HepG2 (cell line): ENCODE measurements around the gene ST6GALNAC3.

Source experiments
- PCBP2 ChIP-seq: fragments of 200-400 bp; formaldehyde crosslinking; optimal IDR thresholded peaks from 2 replicates; pipeline ENCODE3; 2018; ENCODE audit warnings: low read length, low read depth; ENCODE audit not compliant: poor library complexity, severe bottlenecking
- RFX5 ChIP-seq: IDR thresholded peaks from 2 replicates; pipeline ENCODE4 v1.6.1; 2011; ENCODE audit warnings: low read depth, low read length, improper control_type of control experiment
- SATB2 ChIP-seq: sonication (generic); formaldehyde crosslinking; IDR thresholded peaks from 2 replicates; pipeline ENCODE4 v1.5.0; 2020; ENCODE audit warnings: missing genetic modification reagents
- ZNF598 ChIP-seq: sonication (generic); formaldehyde crosslinking; IDR thresholded peaks from 2 replicates; pipeline ENCODE4 v1.5.1; 2020; ENCODE audit warnings: mild to moderate bottlenecking, missing genetic modification reagents, borderline replicate concordance
- TF ChIP-seq, protein P1 (sequence below): sonication (generic); formaldehyde crosslinking; IDR thresholded peaks from 2 replicates; pipeline ENCODE4 v1.5.0; 2020; ENCODE audit warnings: mild to moderate bottlenecking, missing genetic modification reagents, moderate library complexity

DNA sequence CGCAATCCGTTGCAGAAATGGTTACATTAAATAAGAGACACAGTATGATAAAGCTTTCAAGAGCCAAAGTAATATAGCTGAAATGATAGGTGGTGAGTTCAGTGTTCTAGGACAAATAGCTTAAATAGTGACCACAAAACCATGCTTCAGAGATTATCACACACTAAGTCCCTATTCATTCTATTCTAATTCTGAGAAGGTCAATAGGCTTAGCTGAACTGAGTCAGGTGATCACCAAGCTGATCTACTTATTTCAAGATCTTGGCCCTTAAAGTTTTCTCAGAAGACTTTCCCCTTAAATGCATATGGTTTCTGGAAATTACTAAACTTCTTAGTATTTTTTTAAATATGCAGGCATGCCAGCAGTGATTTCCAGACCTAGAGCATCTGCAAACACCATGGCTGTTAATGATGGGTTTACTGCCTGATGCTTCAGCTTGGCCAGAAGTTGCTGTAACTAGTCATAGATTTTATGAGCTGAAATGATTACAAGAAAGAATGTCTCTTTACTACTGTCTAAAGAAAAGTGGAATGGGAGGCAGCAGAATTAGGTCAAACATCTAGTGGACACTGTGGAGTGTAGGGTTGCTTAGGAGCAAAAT is 242.9 kb downstream of the ST6GALNAC3 start:
- TF ChIP-seq, protein P1, sequence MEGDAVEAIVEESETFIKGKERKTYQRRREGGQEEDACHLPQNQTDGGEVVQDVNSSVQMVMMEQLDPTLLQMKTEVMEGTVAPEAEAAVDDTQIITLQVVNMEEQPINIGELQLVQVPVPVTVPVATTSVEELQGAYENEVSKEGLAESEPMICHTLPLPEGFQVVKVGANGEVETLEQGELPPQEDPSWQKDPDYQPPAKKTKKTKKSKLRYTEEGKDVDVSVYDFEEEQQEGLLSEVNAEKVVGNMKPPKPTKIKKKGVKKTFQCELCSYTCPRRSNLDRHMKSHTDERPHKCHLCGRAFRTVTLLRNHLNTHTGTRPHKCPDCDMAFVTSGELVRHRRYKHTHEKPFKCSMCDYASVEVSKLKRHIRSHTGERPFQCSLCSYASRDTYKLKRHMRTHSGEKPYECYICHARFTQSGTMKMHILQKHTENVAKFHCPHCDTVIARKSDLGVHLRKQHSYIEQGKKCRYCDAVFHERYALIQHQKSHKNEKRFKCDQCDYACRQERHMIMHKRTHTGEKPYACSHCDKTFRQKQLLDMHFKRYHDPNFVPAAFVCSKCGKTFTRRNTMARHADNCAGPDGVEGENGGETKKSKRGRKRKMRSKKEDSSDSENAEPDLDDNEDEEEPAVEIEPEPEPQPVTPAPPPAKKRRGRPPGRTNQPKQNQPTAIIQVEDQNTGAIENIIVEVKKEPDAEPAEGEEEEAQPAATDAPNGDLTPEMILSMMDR (CRISPR knock-in tag) = no peak
- TF ChIP-seq RFX5 = no peak
- no peak for TF ChIP-seq SATB2 (CRISPR knock-in tag)
- no peak for TF ChIP-seq ZNF598
- TF ChIP-seq PCBP2 = no peak
